Stomach (tissue), 9 donors: Measurements from ENCODE around the gene TENM3. TPM values are rescaled to one million over a fixed set of nuclear protein-coding genes. Genes with fewer than 3 reads are reported as not detected.

Source experiments
- DNase-seq, 2 donors: peaks; one replicate each; pipeline versions ENCODE4 v3.0.0 to v3.0.0-alpha.2; 2013 to 2019
- H3K27ac ChIP-seq, 5 donors: fragments of 200-600 bp in 4 of 5; sonication (generic) in 4 of 5; one replicate each; pipeline ENCODE4 v1.5.1; 2013 to 2019; ENCODE audit warnings: mild to moderate bottlenecking in 1 of 5, moderate library complexity in 1 of 5
- H3K27me3 ChIP-seq, 3 donors: fragments of 200-600 bp; sonication (generic); one replicate each; pipeline ENCODE4 v1.5.1; 2017 to 2019; ENCODE audit warnings: mixed run types in 1 of 3
- H3K36me3 ChIP-seq, 4 donors: fragments of 200-600 bp; sonication (generic); 1 replicate in 3 of 4; 2 replicates in 1 of 4; pipeline ENCODE4 v1.5.1; 2016 to 2019
- H3K4me1 ChIP-seq, 4 donors: fragments of 200-600 bp; sonication (generic); one replicate each; pipeline ENCODE4 v1.5.1; 2016 to 2019
- H3K4me3 ChIP-seq, 4 donors: fragments of 200-600 bp; sonication (generic) in 3 of 4; one replicate each; pipeline ENCODE4 v1.5.1; 2016 to 2019; ENCODE audit warnings: mild to moderate bottlenecking in 1 of 4
- H3K9me3 ChIP-seq, 4 donors: fragments of 200-600 bp; sonication (generic); one replicate each; pipeline ENCODE4 v1.5.1; 2016 to 2019
- EP300 ChIP-seq: sonication (generic); formaldehyde crosslinking; IDR thresholded peaks from one replicate; pipeline ENCODE4 v1.6.1; 2017; ENCODE audit warnings: antibody characterized with exemption
- POLR2A ChIP-seq, 4 donors: fragments of 450-650 bp; IDR thresholded peaks; one replicate each; pipeline ENCODE4 v1.6.1; 2016; ENCODE audit warnings: antibody characterized with exemption in 4 of 4, control low read depth in 2 of 4, mild to moderate bottlenecking in 1 of 4, moderate library complexity in 1 of 4
- POLR2AphosphoS5 ChIP-seq, 3 donors: sonication (generic); formaldehyde crosslinking; IDR thresholded peaks; one replicate each; pipeline ENCODE4 v1.6.1; 2016; ENCODE audit warnings: antibody characterized with exemption in 3 of 3
- WGBS, 5 donors: extraction: QIAGEN DNeasy Blood & Tissue Kit in 3 of 5; methylation state at CpG; one replicate each; pipeline versions ENCODE4 v1.1.5 to v1.1.7; 2013 to 2018; 5-methylcytosine and 5-hydroxymethylcytosine counted together
- intact Hi-C: fragments of 100-400 bp; cut with DNase I; formaldehyde crosslinking; loops from one replicate; pipeline ENCODE4 v1.15.1; 2023; ENCODE audit warnings: low total_unique reads
- polyA plus RNA-seq, 3 donors: library from polyadenylated mRNA; stranded (reverse); fragments of 200-250 nt; gene quantifications; one replicate each; pipeline ENCODE4 v1.2.3, GENCODE V29; 2013
- total RNA-seq, 5 donors: library from RNA; depleted of rRNA; stranded (reverse); fragments of >200 nt; gene quantifications; one replicate each; pipeline versions ENCODE4 v1.1.0 to v1.2.3, GENCODE V29; 2014 to 2016
- TF ChIP-seq, protein P1 (sequence below), 7 experiments: fragments of 450-650 bp in 4 of 7; fragments of 200-600 bp in 3 of 7; sonication (generic) in 3 of 7; IDR thresholded peaks; one replicate each; pipeline ENCODE4 v1.5.1; 2016 to 2019; ENCODE audit warnings: antibody characterized with exemption in 7 of 7, control low read depth in 2 of 7, mild to moderate bottlenecking in 1 of 7
- donor health status: healthy with polysubstance abuse.
- donor health status: Bipolar disorder and iron deficiency.
- donor health status: healthy.

Gene TENM3
- total and polyA plus RNA-seq, 8 donors, result under 0.01 to 8.3 (median 0.44) TPM

DNA sequence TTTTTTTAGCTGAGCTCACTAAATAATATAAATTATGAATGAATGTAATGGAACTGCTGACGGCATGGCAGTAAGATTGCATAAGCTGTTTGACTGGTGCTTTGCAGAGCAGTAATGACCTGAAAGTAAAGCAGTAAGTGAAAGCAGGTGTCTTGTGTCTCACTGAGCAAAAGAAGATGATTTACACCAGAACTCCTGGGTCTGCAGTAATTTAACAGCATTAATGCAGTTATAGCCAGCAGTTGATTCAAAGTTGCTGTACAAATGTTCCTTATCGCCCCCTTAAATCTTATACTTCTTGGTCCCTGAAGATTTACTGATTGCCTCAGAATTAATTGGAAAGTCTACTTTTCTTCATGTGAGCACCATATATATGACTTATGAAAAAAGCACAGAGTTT lies 486.3 kb downstream of the TENM3 start:
- WGBS, 5 donors, result 80 to 96% (median 81%) methylated on average over 2 of the region's 2 CpGs

DNA sequence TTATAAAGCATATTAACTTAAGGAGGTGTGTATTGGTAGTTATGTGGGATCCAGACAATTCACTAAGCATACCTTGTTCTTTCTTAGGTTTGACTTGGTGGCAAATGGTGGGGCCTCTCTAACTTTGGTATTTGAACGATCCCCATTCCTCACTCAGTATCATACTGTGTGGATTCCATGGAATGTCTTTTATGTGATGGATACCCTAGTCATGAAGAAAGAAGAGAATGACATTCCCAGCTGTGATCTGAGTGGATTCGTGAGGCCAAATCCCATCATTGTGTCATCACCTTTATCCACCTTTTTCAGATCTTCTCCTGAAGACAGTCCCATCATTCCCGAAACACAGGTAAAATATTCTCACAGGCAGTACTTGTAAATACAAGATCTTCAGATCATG lies 487.6 kb downstream of the TENM3 start:
- H3K27ac ChIP-seq, result no peak overlapping the region
- H3K4me1 ChIP-seq, result no peaks in the 10 kb centered on the region
- no peak for DNase-seq
- TF ChIP-seq EP300 (no peak), POLR2A (IDR thresholded peaks at IDR 0.05) (no peak), POLR2AphosphoS5 (IDR thresholded peaks at IDR 0.05) (no peak)
- TF ChIP-seq, protein P1, sequence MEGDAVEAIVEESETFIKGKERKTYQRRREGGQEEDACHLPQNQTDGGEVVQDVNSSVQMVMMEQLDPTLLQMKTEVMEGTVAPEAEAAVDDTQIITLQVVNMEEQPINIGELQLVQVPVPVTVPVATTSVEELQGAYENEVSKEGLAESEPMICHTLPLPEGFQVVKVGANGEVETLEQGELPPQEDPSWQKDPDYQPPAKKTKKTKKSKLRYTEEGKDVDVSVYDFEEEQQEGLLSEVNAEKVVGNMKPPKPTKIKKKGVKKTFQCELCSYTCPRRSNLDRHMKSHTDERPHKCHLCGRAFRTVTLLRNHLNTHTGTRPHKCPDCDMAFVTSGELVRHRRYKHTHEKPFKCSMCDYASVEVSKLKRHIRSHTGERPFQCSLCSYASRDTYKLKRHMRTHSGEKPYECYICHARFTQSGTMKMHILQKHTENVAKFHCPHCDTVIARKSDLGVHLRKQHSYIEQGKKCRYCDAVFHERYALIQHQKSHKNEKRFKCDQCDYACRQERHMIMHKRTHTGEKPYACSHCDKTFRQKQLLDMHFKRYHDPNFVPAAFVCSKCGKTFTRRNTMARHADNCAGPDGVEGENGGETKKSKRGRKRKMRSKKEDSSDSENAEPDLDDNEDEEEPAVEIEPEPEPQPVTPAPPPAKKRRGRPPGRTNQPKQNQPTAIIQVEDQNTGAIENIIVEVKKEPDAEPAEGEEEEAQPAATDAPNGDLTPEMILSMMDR (IDR thresholded peaks at IDR 0.05), result no peak
- H3K36me3 ChIP-seq, result no peaks in the 10 kb centered on the region
- intact Hi-C loops, result no loop called here
- H3K9me3 ChIP-seq, result no peaks in the 10 kb centered on the region
- no peaks in the 10 kb centered on the region for H3K27me3 ChIP-seq
- WGBS, 5 donors, result 84 to 95% (median 89%) methylated on average over 3 of the region's 3 CpGs
- H3K4me3 ChIP-seq, result no peak overlapping the region

More for the DNA sequence above, 486.3 kb downstream of the TENM3 start:
- peak in 1 of 2 donors; percentile 23 for DNase-seq
- no peak for TF ChIP-seq POLR2AphosphoS5 (IDR thresholded peaks at IDR 0.05)
- TF ChIP-seq EP300, result no peak
- TF ChIP-seq, protein P1 (IDR thresholded peaks at IDR 0.05), result no peak
- TF ChIP-seq POLR2A (IDR thresholded peaks at IDR 0.05), result no peak
- intact Hi-C loops, result no loop called here
- no peaks in the 10 kb centered on the region for H3K36me3 ChIP-seq
- H3K4me1 ChIP-seq, result no peaks in the 10 kb centered on the region
- H3K27ac ChIP-seq, result no peak overlapping the region
- H3K9me3 ChIP-seq, result no peaks in the 10 kb centered on the region
- no peaks in the 10 kb centered on the region for H3K27me3 ChIP-seq
- H3K4me3 ChIP-seq, result no peak overlapping the region

DNA sequence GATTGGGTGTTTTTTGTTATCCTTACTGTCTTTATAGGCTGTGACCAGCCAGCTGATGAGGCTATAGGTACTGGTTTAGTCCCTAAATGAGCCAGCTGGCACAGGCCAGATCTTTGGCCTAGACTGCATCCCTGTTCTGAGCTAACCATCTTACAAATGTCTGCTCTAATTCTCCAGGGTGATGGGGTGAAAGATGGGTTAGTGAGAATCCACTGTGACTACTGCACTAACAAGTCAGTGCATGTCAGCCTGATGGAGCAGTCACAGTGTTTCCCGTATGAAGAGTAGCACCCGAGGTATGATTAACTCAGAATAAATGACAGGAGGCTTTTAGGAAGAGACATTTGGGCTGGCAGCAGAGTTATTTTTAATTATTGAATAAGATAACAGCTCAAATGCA lies 493.0 kb downstream of the TENM3 start:
- Histone ChIP-seq H3K9me3 (no peaks in the 10 kb centered on the region), H3K36me3 (no peaks in the 10 kb centered on the region), H3K27me3 (no peaks in the 10 kb centered on the region), H3K27ac (no peak overlapping the region), H3K4me3 (no peak overlapping the region), H3K4me1 (no peaks in the 10 kb centered on the region)
- no peak for TF ChIP-seq EP300
- no peak for TF ChIP-seq POLR2AphosphoS5 (IDR thresholded peaks at IDR 0.05)
- TF ChIP-seq, protein P1 (IDR thresholded peaks at IDR 0.05), result no peak
- WGBS, 5 donors, result 70 to 88% (median 81%) methylated on average over 2 of the region's 2 CpGs
- peak in 1 of 2 donors; percentile 3 for DNase-seq
- intact Hi-C loops, result no loop called here

DNA sequence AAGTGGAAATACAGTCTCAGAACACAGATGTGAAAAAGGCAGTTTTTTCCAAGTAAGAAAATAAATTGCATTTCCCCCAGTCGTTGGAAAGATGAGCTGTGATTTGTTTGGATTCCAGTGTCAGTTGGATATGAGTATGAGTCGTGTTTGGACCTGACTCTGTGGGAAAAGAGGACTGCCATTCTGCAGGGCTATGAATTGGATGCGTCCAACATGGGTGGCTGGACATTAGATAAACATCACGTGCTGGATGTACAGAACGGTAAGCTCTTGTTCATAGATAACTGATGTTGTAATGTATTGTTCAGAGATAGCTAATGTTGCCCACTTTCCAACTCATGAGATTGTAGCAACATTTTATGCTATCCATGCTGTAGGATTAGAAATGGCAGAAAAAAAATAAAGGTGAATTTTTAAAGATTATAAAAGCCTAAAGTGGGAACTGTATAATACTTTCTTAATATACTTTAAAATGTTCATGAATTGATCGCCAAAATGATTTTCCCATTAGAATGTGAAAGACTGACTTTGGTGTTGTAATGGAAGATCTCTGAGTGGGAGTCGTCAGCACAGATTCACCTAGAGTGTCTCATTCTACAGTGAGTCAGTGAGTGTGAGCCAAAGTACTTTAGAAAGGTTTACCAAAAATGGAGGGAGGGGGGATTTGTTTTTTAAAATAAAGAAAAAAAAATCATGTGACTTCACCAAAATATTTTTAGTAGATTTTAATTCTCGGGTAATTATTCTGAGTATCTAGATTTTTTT lies 495.3 kb downstream of the TENM3 start:
- Histone ChIP-seq H3K27me3 (no peaks in the 10 kb centered on the region), H3K9me3 (no peaks in the 10 kb centered on the region), H3K4me1 (no peaks in the 10 kb centered on the region), H3K36me3 (no peaks in the 10 kb centered on the region), H3K4me3 (no peak overlapping the region), H3K27ac (no peak overlapping the region)
- intact Hi-C loops, result no loop called here
- 64 to 75% (median 69%) methylated on average over 8 of the region's 8 CpGs for WGBS, 5 donors
- no peak for TF ChIP-seq POLR2AphosphoS5 (IDR thresholded peaks at IDR 0.05)
- TF ChIP-seq POLR2A (IDR thresholded peaks at IDR 0.05), result no peak
- TF ChIP-seq, protein P1 (IDR thresholded peaks at IDR 0.05), result no peak
- DNase-seq, result peak in 1 of 2 donors; percentile 5
